HG03060 (cell line): Measurements from ENCODE around the gene APRT.

Source experiments
- ATAC-seq: cut with Tn5 transposase; IDR thresholded peaks from one replicate; pipeline ENCODE4 v1.9.1; 2021; ENCODE audit warnings: low read depth, moderate number of reproducible peaks; ENCODE audit not compliant: unreplicated experiment

The APRT gene

GRCh38 chr16:88809676-88810165 is 2.0 kb downstream of the APRT start:
- ATAC-seq, result no peak

- ATAC-seq, result no peak
These were observed 2.6 kb downstream of the APRT start for GRCh38 chr16:88809068-88809675.

- no peak for ATAC-seq
These were observed 3.9 kb downstream of the APRT start for GRCh38 chr16:88807626-88808453.

GRCh38 chr16:88807142-88807625 is 4.5 kb downstream of the APRT start:
- no peak for ATAC-seq

GRCh38 chr16:88806491-88807111 is 5.1 kb downstream of the APRT start:
- no peak for ATAC-seq

GRCh38 chr16:88805887-88806393 is 5.8 kb downstream of the APRT start:
- ATAC-seq, result no peak

GRCh38 chr16:88805340-88805715 is 6.4 kb downstream of the APRT start:
- no peak for ATAC-seq

GRCh38 chr16:88804552-88805339 is 7.0 kb downstream of the APRT start:
- no peak for ATAC-seq

- no peak for ATAC-seq
These were observed 7.6 kb downstream of the APRT start for GRCh38 chr16:88804173-88804551.

GRCh38 chr16:88803264-88803987 is 8.3 kb downstream of the APRT start, which contains the start of gene CDT1:
Gene CDT1 (plus strand): TSS chr16:88803789. CDS start chr16:88803832, 43 bp downstream.
- ATAC-seq, result no peak

GRCh38 chr16:88800277-88800592 is 11.5 kb downstream of the APRT start:
- no peak for ATAC-seq

- ATAC-seq, result no peak
These were observed 12.0 kb downstream of the APRT start for GRCh38 chr16:88799569-88800276.

GRCh38 chr16:88798772-88799455 is 12.8 kb downstream of the APRT start:
- ATAC-seq, result no peak

GRCh38 chr16:88798073-88798472 is 13.7 kb downstream of the APRT start:
- no peak for ATAC-seq

GRCh38 chr16:88796278-88796677 is 15.4 kb downstream of the APRT start:
- ATAC-seq, result no peak

- ATAC-seq, result no peak
These were observed 18.3 kb downstream of the APRT start for GRCh38 chr16:88793251-88793954.

- no peak for ATAC-seq
These were observed 19.0 kb downstream of the APRT start for GRCh38 chr16:88792668-88793250.

GRCh38 chr16:88792078-88792550 is 19.6 kb downstream of the APRT start:
- no peak for ATAC-seq
